C1 segment of cervical spinal cord (tissue), 14 donors: ENCODE results near the gene PNKP.
A peak's percentile ranks its signal among the peaks of the same experiment; 100 is the strongest.

Experiments
- DNase-seq, 14 donors: peaks; one replicate each; lab custom pipeline; 2025; lab: John Stamatoyannopoulos, UW

Gene PNKP

GRCh38 chr19:49890349-49891311, 23.3 kb upstream of the PNKP start:
- DNase-seq, result no peak

- DNase-seq, result peak in 9 of 14 donors; percentile 10 to 41 (median 24)
Measured at GRCh38 chr19:49889687-49890348, 22.4 kb upstream of the PNKP start.

- no peak for DNase-seq
Measured at GRCh38 chr19:49889038-49889686, 21.8 kb upstream of the PNKP start.

DNA sequence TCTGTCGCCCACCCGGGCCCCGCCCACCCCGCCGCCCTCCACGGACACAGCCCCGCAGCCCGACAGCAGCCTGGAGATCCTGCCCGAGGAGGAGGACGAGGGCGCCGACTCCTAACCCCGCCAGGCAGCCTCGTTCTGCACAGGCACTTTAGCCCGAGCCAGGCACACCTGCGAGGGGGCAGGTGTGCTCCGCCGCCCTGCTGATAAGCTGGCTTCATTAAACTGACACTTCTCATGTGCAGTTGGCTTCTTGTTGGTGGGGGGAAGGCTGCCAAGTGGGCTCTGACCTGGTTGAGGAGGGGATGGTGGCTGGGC, 21.1 kb upstream of the PNKP start:
- DNase-seq, result no peak

DNA sequence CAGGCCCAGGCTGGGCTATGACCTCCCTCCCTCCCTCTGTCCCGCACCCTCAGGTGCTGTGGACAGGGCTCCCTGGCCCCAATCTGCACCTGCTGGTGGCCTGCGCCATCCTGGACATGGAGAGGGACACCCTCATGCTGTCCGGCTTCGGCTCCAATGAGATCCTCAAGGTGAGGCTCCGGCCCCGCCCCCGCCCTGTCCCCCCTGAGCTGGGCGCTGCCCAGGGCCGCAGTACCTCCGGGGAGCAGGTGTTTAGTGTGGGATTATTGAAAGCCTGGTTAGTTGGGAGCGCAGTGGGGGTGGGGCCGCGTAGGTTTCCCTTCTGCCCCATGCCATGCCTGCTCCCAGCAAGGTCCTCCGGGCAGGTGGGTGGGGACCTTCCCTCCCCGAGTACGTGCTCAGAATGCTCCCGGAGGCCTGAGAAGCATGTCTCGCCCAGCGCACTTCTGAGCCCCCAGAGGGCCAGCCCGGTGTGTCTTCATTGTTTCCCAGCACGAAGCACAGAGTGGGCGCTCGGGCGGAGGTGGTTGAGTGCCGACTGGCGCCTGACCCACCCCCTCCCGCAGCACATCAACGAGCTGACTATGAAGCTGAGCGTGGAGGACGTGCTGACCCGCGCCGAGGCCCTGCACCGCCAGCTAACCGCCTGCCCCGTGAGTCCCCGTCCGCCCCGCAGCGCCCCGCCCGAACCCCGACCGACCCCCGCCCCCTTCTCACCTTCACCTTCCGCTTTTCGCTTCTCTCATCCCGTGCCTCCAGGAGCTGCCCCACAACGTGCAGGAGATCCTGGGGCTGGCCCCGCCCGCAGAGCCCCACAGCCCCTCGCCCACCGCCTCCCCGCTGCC, 20.5 kb upstream of the PNKP start:
- DNase-seq, result no peak

- no peak for DNase-seq
Measured at GRCh38 chr19:49887037-49887664, 19.8 kb upstream of the PNKP start.

- no peak for DNase-seq
Measured at GRCh38 chr19:49884760-49885159, 17.4 kb upstream of the PNKP start.

GRCh38 chr19:49884109-49884508, 16.7 kb upstream of the PNKP start:
- no peak for DNase-seq

GRCh38 chr19:49883094-49883493, 15.7 kb upstream of the PNKP start:
- DNase-seq, result no peak

DNA sequence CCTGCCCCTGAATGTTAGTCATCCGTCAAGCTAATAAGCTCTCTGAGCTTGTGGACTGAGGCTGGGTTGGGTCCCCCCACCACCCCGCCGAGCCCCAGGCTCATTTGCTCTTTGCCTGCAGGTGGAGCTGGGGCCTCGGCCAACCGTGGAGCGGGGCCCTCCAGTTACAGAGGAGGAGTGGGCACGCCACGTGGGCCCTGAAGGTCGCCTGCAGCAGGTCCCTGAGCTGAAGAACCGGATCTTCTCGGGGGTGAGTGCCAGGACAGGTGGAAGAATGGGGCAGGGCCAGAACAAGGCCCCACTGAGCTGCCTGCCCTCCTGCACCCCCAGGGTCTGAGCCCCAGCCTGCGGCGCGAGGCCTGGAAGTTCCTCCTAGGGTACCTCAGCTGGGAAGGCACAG, 15.3 kb upstream of the PNKP start:
- no peak for DNase-seq

- no peak for DNase-seq
Measured at GRCh38 chr19:49881672-49882394, 14.5 kb upstream of the PNKP start.

DNA sequence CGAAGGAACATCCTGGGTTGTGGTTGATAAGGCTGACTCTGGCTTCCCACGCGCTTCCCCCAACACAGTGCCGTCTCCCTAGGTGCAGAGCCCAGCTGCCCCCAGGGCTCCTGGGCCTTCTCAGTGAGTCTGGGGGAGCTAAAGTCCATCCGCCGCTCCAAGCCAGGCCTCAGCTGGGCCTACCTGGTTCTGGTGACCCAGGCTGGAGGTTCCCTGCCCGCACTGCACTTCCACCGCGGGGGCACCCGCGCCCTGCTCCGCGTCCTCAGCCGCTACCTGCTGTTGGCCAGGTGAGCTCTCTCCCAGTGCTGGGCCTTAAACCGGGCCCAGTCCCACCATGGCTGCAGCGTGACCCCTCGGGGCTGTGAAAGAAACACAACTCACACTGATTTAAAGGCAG, 13.8 kb upstream of the PNKP start:
- DNase-seq, result no peak

DNA sequence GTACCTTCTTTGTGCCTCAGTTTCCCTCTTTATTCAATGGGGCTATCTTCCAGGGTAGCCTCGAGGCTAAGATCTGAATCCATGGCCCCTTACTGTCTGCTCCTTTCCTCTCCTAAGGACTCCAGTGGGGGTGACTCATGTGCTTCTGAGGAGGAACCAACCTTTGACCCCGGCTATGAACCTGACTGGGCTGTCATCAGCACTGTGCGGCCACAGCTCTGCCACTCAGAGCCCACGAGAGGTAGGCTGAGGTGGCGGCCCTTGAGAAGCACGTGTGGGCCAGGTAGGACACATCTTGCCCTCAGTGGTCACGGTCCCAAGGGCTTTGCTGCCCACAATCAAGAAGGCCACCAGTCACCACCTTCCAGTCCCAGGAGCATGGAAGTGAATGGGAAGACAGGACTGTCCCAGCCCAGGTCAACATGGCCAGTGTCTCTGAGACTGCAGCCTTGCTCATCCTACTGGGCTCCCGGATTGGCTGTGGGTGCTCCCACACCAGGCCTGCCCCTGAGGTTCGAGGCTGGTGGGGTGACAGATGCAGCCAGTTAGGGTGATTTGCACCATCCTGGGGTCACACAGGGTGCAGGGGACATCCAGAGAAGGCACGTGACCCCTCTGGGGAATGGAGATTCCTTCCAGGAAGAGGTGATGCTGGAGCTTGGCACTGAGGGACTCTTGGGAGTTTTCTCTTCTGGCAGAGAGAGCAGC, 12.9 kb upstream of the PNKP start:
- DNase-seq, result no peak

GRCh38 chr19:49879243-49879963, 12.0 kb upstream of the PNKP start:
- DNase-seq, result no peak

DNA sequence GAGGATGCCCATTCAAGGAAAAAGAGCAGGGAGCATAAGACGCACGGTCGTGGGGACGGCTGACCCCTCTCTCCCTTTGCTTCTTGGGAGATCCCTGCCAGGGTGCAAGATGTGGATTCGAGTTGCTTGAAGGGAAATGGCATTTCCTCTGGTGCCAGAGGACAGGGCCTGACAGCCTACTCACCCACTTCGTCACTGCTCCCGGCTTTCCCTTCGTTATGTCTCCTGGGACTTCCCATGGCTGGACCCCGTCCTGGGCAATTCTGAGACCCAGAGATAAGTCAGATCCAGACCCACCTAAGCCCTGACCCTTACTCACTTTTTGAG, 11.3 kb upstream of the PNKP start:
- DNase-seq, result no peak

- peak in 13 of 14 donors; percentile 92 to 99 (median 97) for DNase-seq
Measured at GRCh38 chr19:49877879-49878743, 10.7 kb upstream of the PNKP start.

- peak; percentile 95 to 100 (median 99) for DNase-seq
Measured at GRCh38 chr19:49877020-49877878, 9.9 kb upstream of the PNKP start, which contains the start of the genes AKT1S1 and TBC1D17. TSS of gene AKT1S1 (minus strand) at chr19:49877355. CDS start at chr19:49873295, 4,060 bp downstream. TSS of gene TBC1D17 (plus strand) at chr19:49877702. CDS start at chr19:49877724, 22 bp downstream.
